Measurements from ENCODE around the gene NR2C2. TPM values are rescaled to one million over a fixed set of nuclear protein-coding genes. Genes with fewer than 3 reads are reported as not detected.
A peak's percentile ranks its signal among the peaks of the same experiment; 100 is the strongest.
"Not testable (repeated sequence)": the region's sequence is repeated elsewhere in the genome, so short reads cannot be mapped to it uniquely, and the experiment has no call there.

NR2C2 gene
- total RNA-seq, 2 donors from 2014 or later, result 22.3 to 29.2 TPM

GRCh38 chr3:14991151-14991742, 43.9 kb downstream of the NR2C2 start:
- Histone ChIP-seq H3K27ac (peak overlapping the region; percentile 7 to 32), H3K4me1 (peaks cover 0 to 48% of the 10 kb centered on the region in 2 donors), H3K4me3 (no peak overlapping the region), H3K36me3 (no peaks in the 10 kb centered on the region), H3K27me3 (no peaks in the 10 kb centered on the region), H3K9me3 (no peaks in the 10 kb centered on the region)
- no peak for DNase-seq (ENCODE audit: low spot score)
- no peak for TF ChIP-seq CTCF (IDR thresholded peaks at IDR 0.05)

- Histone ChIP-seq H3K27me3 (no peaks in the 10 kb centered on the region), H3K36me3 (no peaks in the 10 kb centered on the region), H3K4me3 (no peak overlapping the region), H3K9me3 (no peaks in the 10 kb centered on the region), H3K27ac (no peak overlapping the region), H3K4me1 (peaks cover 0 to 48% of the 10 kb centered on the region in 2 donors)
- DNase-seq (ENCODE audit: low spot score), result no peak
- TF ChIP-seq CTCF (IDR thresholded peaks at IDR 0.05), result no peak
These were observed 44.6 kb downstream of the NR2C2 start for GRCh38 chr3:14991818-14992612.

GRCh38 chr3:14997941-14998340, 50.6 kb downstream of the NR2C2 start:
- TF ChIP-seq CTCF (IDR thresholded peaks at IDR 0.05), result no peak
- Histone ChIP-seq H3K36me3 (no peaks in the 10 kb centered on the region), H3K9me3 (no peaks in the 10 kb centered on the region), H3K4me3 (no peak overlapping the region), H3K4me1 (peaks cover 0 to under 1% of the 10 kb centered on the region in 2 donors), H3K27ac (no peak overlapping the region), H3K27me3 (no peaks in the 10 kb centered on the region)
- no peak for DNase-seq (ENCODE audit: low spot score)

GRCh38 chr3:14999182-14999581, 51.8 kb downstream of the NR2C2 start:
- H3K4me3 ChIP-seq; DNase-seq (ENCODE audit: low spot score); H3K9me3 ChIP-seq; H3K4me1 ChIP-seq; H3K36me3 ChIP-seq; H3K27ac ChIP-seq; H3K27me3 ChIP-seq: not testable (repeated sequence)

GRCh38 chr3:15007681-15008141, 60.3 kb downstream of the NR2C2 start:
- H3K36me3 ChIP-seq, result peaks cover 15% of the 10 kb centered on the region
- no peaks in the 10 kb centered on the region for H3K27me3 ChIP-seq
- H3K4me1 ChIP-seq, result no peaks in the 10 kb centered on the region
- no peak overlapping the region for H3K27ac ChIP-seq
- H3K4me3 ChIP-seq, result no peak overlapping the region
- DNase-seq (ENCODE audit: low spot score), result no peak
- H3K9me3 ChIP-seq, result no peaks in the 10 kb centered on the region
- no peak for TF ChIP-seq CTCF (IDR thresholded peaks at IDR 0.05)

GRCh38 chr3:15009167-15009566, 61.8 kb downstream of the NR2C2 start:
- no peaks in the 10 kb centered on the region for H3K9me3 ChIP-seq
- H3K4me3 ChIP-seq, result no peak overlapping the region
- no peaks in the 10 kb centered on the region for H3K4me1 ChIP-seq
- no peak for TF ChIP-seq CTCF (IDR thresholded peaks at IDR 0.05)
- no peak overlapping the region for H3K27ac ChIP-seq
- peaks cover 20% of the 10 kb centered on the region for H3K36me3 ChIP-seq
- no peak for DNase-seq (ENCODE audit: low spot score)
- H3K27me3 ChIP-seq, result no peaks in the 10 kb centered on the region
